GM12865 (cell line): ENCODE measurements around the gene SETD9.

Source experiments
- DNase-seq: peaks from one replicate; pipeline ENCODE4 v3.0.0; 2010; ENCODE audit warnings: low read depth
- H3K4me3 ChIP-seq: 2 replicates; pipeline ENCODE4 v1.5.1; 2011; ENCODE audit warnings: mild to moderate bottlenecking, low read depth, low read length, control low read depth
- CTCF ChIP-seq: IDR thresholded peaks from 2 replicates; pipeline ENCODE4 v1.5.1; 2011; ENCODE audit warnings: low read length, control low read depth, low read depth, inconsistent platforms; ENCODE audit not compliant: insufficient read depth; ENCODE audit errors: missing control alignments

Gene SETD9

GRCh38 chr5:56908942-56909293 is 478 bp upstream of the SETD9 start:
- DNase-seq: no peak
- TF ChIP-seq CTCF: no peak
- peak overlapping the region; percentile 59 for H3K4me3 ChIP-seq

- peak; percentile 79 for DNase-seq
- TF ChIP-seq CTCF: no peak
These were observed 992 bp downstream of the SETD9 start for GRCh38 chr5:56910210-56910965.

GRCh38 chr5:56913766-56914165 is 4.4 kb downstream of the SETD9 start:
- H3K4me3 ChIP-seq: no peak overlapping the region
- no peak for TF ChIP-seq CTCF
- DNase-seq: no peak

More at GRCh38 chr5:56910210-56910965, 992 bp downstream of the SETD9 start:
- peak overlapping the region; percentile 53 for H3K4me3 ChIP-seq

GRCh38 chr5:56914678-56915077 is 5.3 kb downstream of the SETD9 start:
- DNase-seq: no peak
- no peak for TF ChIP-seq CTCF
- no peak overlapping the region for H3K4me3 ChIP-seq

GRCh38 chr5:56917534-56917933 is 8.1 kb downstream of the SETD9 start:
- DNase-seq: no peak

GRCh38 chr5:56918054-56918453 is 8.7 kb downstream of the SETD9 start:
- TF ChIP-seq CTCF: no peak
- no peak overlapping the region for H3K4me3 ChIP-seq
- no peak for DNase-seq

More at GRCh38 chr5:56917534-56917933, 8.1 kb downstream of the SETD9 start:
- H3K4me3 ChIP-seq: no peak overlapping the region
- no peak for TF ChIP-seq CTCF
